CD14-positive monocyte (primary cell): Measurements from ENCODE around the gene CDH3. TPM values are rescaled to one million over a fixed set of nuclear protein-coding genes. Genes with fewer than 3 reads are reported as not detected.
A peak's percentile ranks its signal among the peaks of the same experiment; 100 is the strongest.

ENCODE experiments used
- DNase-seq, 3 donors: peaks; one replicate each; pipeline ENCODE4 v3.0.0-alpha.2; 2011 to 2022
- H2AFZ ChIP-seq: 2 replicates; pipeline ENCODE4 v1.6.0; 2012; ENCODE audit warnings: mild to moderate bottlenecking, low read depth, low read length, inconsistent platforms; ENCODE audit not compliant: insufficient read depth, poor library complexity, severe bottlenecking
- H3K27ac ChIP-seq, 2 donors: 1 replicate in 1 of 2; 2 replicates in 1 of 2; pipeline ENCODE4 v1.5.1; 2012 to 2013; ENCODE audit warnings: low read length in 2 of 2, control low read depth in 1 of 2, inconsistent platforms in 1 of 2, low read depth in 1 of 2, mild to moderate bottlenecking in 1 of 2
- H3K27me3 ChIP-seq, 2 donors: one replicate each; pipeline versions ENCODE4 v1.6.0 to v1.6.1; 2011 to 2013; ENCODE audit warnings: low read length in 2 of 2; ENCODE audit not compliant: control insufficient read depth in 2 of 2, insufficient read depth in 2 of 2
- H3K36me3 ChIP-seq, 2 donors: replicated peaks in 1 of 2; 1 replicate in 1 of 2; 2 replicates in 1 of 2; pipeline versions ENCODE4 v1.5.1 to v1.6.1; 2012 to 2013; ENCODE audit warnings: low read length in 2 of 2, control low read depth in 1 of 2, inconsistent platforms in 1 of 2, mild to moderate bottlenecking in 1 of 2; ENCODE audit not compliant: insufficient read depth in 2 of 2, control insufficient read depth in 1 of 2
- H3K4me1 ChIP-seq, 2 donors: 1 replicate in 1 of 2; 2 replicates in 1 of 2; pipeline versions ENCODE4 v1.5.1 to v1.6.1; 2012 to 2013; ENCODE audit warnings: low read length in 2 of 2, control low read depth in 1 of 2, inconsistent platforms in 1 of 2, mild to moderate bottlenecking in 1 of 2, moderate library complexity in 1 of 2; ENCODE audit not compliant: insufficient read depth in 2 of 2, control insufficient read depth in 1 of 2
- H3K4me2 ChIP-seq: replicated peaks from 2 replicates; pipeline ENCODE3; 2012; ENCODE audit warnings: low read length, moderate library complexity, mild to moderate bottlenecking; ENCODE audit not compliant: poor library complexity, severe bottlenecking; ENCODE audit errors: extremely low read depth
- H3K4me3 ChIP-seq, 3 experiments: fragments of 200-600 bp in 1 of 3; sonication (generic) in 1 of 3; replicated peaks in 1 of 3; 1 replicate in 2 of 3; 2 replicates in 1 of 3; pipeline ENCODE4 v1.5.1; 2011 to 2013; ENCODE audit warnings: low read length in 3 of 3, mild to moderate bottlenecking in 3 of 3, control low read depth in 2 of 3, low read depth in 2 of 3, inconsistent platforms in 1 of 3, moderate library complexity in 1 of 3
- H3K79me2 ChIP-seq: 2 replicates; pipeline ENCODE4 v1.6.0; 2012; ENCODE audit warnings: mild to moderate bottlenecking, control low read depth, inconsistent platforms, low read length, moderate library complexity; ENCODE audit not compliant: insufficient read depth
- H3K9ac ChIP-seq: 2 replicates; pipeline ENCODE4 v1.6.0; 2017; ENCODE audit warnings: low read length, mild to moderate bottlenecking; ENCODE audit not compliant: insufficient read depth, poor library complexity, severe bottlenecking
- H3K9me3 ChIP-seq, 2 donors: replicated peaks in 1 of 2; 1 replicate in 1 of 2; 2 replicates in 1 of 2; pipeline versions ENCODE4 v1.5.1 to v1.6.1; 2012 to 2013; ENCODE audit warnings: low read length in 2 of 2, control low read depth in 1 of 2; ENCODE audit not compliant: control insufficient read depth in 1 of 2, insufficient read depth in 1 of 2
- H4K20me1 ChIP-seq: 2 replicates; pipeline ENCODE4 v1.6.0; 2012; ENCODE audit warnings: mild to moderate bottlenecking, low read length, control low read depth, moderate library complexity; ENCODE audit not compliant: insufficient read depth
- H3K27ac Mint-ChIP-seq, 7 donors: one replicate each; pipeline ENCODE4 v1.8.0; 2020; ENCODE audit warnings: mild to moderate bottlenecking in 7 of 7, mixed read lengths in 7 of 7, moderate library complexity in 6 of 7, inconsistent platforms in 2 of 7
- H3K27me3 Mint-ChIP-seq, 3 donors: one replicate each; pipeline ENCODE4 v1.8.0; 2021 to 2022; ENCODE audit warnings: low read depth in 3 of 3, mild to moderate bottlenecking in 3 of 3, mixed read lengths in 3 of 3, moderate library complexity in 3 of 3, inconsistent platforms in 1 of 3
- H3K36me3 Mint-ChIP-seq, 2 donors: one replicate each; pipeline ENCODE4 v1.8.0; 2020; ENCODE audit warnings: mixed read lengths in 2 of 2, inconsistent platforms in 1 of 2, mild to moderate bottlenecking in 1 of 2
- H3K4me1 Mint-ChIP-seq: one replicate; pipeline ENCODE4 v1.8.0; 2020; ENCODE audit warnings: mild to moderate bottlenecking, mixed read lengths
- H3K4me3 Mint-ChIP-seq, 2 donors: one replicate each; pipeline ENCODE4 v1.8.0; 2020; ENCODE audit warnings: mild to moderate bottlenecking in 2 of 2, mixed read lengths in 2 of 2, moderate library complexity in 1 of 2
- H3K9me3 Mint-ChIP-seq, 7 donors: one replicate each; pipeline ENCODE4 v1.8.0; 2020 to 2022; ENCODE audit warnings: mixed read lengths in 7 of 7, mild to moderate bottlenecking in 6 of 7, moderate library complexity in 6 of 7, inconsistent platforms in 2 of 7
- CTCF ChIP-seq: fragments of 200-600 bp; IDR thresholded peaks from one replicate; pipeline ENCODE4 v1.8.0; 2022; ENCODE audit warnings: antibody characterized with exemption, mild to moderate bottlenecking
- WGBS: methylation state at CpG from one replicate; pipeline ENCODE4 v1.1.5; 2013; ENCODE audit warnings: missing lambda C conversion rate; ENCODE audit not compliant: insufficient coverage; 5-methylcytosine and 5-hydroxymethylcytosine counted together
- intact Hi-C, 2 donors: fragments of 100-400 bp; cut with micrococcal nuclease; formaldehyde crosslinking; loops; one replicate each; pipeline versions ENCODE4 v1.15.0 to v1.15.1; 2023
- polyA plus RNA-seq, 3 donors: library from polyadenylated mRNA; depleted of rRNA in 1 of 3; unstranded in 2 of 3; stranded (reverse) in 1 of 3; fragments of 300-500 nt in 2 of 3; fragments of >200 nt in 1 of 3; fragmentation: Illumina TruSeq in 2 of 3; gene quantifications; 1 replicate in 2 of 3; 2 replicates in 1 of 3; pipeline ENCODE4 v1.2.3, GENCODE V29; 2012 to 2021

Gene CDH3
- polyA plus RNA-seq, 3 donors: not detected

GRCh38 chr16:68700831-68701230 lies 55.7 kb downstream of the CDH3 start:
- H3K27ac Mint-ChIP-seq: peak overlapping the region in 1 of 7 donors; percentile 76
- intact Hi-C loops: loop anchor here (10.0 kb wide), 2 partner anchors 104 to 424 kb away; no protein-coding TSS in a partner anchor

GRCh38 chr16:68704232-68704867 lies 59.2 kb downstream of the CDH3 start:
- Mint-ChIP-seq H3K27ac (no peak overlapping the region), H3K4me3 (peak overlapping the region in 1 of 2 donors; percentile 46), H3K9me3 (no peaks in the 10 kb centered on the region), H3K36me3 (no peaks in the 10 kb centered on the region), H3K27me3 (peaks cover 3 to 10% (median 8%) of the 10 kb centered on the region in 3 donors), H3K4me1 (peaks cover 16% of the 10 kb centered on the region)
- Histone ChIP-seq H3K27ac (no peak overlapping the region), H3K27me3 (no peaks in the 10 kb centered on the region), H3K4me3 (no peak overlapping the region), H3K4me2 (peak overlapping the region; percentile 30), H4K20me1 (no peaks in the 10 kb centered on the region), H3K9me3 (no peaks in the 10 kb centered on the region), H3K4me1 (peaks cover 23 to 27% of the 10 kb centered on the region in 2 donors), H3K9ac (no peak overlapping the region), H3K36me3 (no peaks in the 10 kb centered on the region), H3K79me2 (no peaks in the 10 kb centered on the region), H2AFZ (no peak overlapping the region)
- WGBS: 20% methylated on average over 1 of the region's 15 CpGs
- intact Hi-C loops: loop anchor here (10.0 kb wide), 2 partner anchors 100 to 420 kb away; no protein-coding TSS in a partner anchor
- peak; percentile 34 to 74 (median 39) for DNase-seq
- TF ChIP-seq CTCF: peak; percentile 77

More at GRCh38 chr16:68700831-68701230, 55.7 kb downstream of the CDH3 start:
- no peak overlapping the region for H3K4me3 ChIP-seq
- H2AFZ ChIP-seq: peak overlapping the region; percentile 60
- peaks cover 24% of the 10 kb centered on the region for H3K4me1 Mint-ChIP-seq
- H3K36me3 Mint-ChIP-seq: no peaks in the 10 kb centered on the region
- H3K4me2 ChIP-seq: no peak overlapping the region
- no peak for TF ChIP-seq CTCF
- no peaks in the 10 kb centered on the region for H3K9me3 ChIP-seq
- no peaks in the 10 kb centered on the region for H3K79me2 ChIP-seq
- no peaks in the 10 kb centered on the region for H4K20me1 ChIP-seq
- no peaks in the 10 kb centered on the region for H3K36me3 ChIP-seq
- H3K27me3 Mint-ChIP-seq: peaks cover 5 to 13% (median 7%) of the 10 kb centered on the region in 3 donors
- H3K9me3 Mint-ChIP-seq: peaks cover 0 to 2% (median 0%) of the 10 kb centered on the region in 7 donors
- H3K9ac ChIP-seq: peak overlapping the region; percentile 23
- no peaks in the 10 kb centered on the region for H3K27me3 ChIP-seq
- H3K4me1 ChIP-seq: peaks cover 30 to 36% of the 10 kb centered on the region in 2 donors
- 100% methylated on average over 1 of the region's 5 CpGs for WGBS
- no peak overlapping the region for H3K27ac ChIP-seq
- DNase-seq: no peak
- no peak overlapping the region for H3K4me3 Mint-ChIP-seq
